Natural killer cell (primary cell): ENCODE results near the gene CFAP99. TPM values are rescaled to one million over a fixed set of nuclear protein-coding genes. Genes with fewer than 3 reads are reported as not detected.

Experiments used
- ATAC-seq, 3 donors: fragments of 150-1000 bp in 2 of 3; fragments of 200-7000 bp in 1 of 3; cut with Tn5 transposase; 1 replicate in 1 of 3; 2 replicates in 2 of 3; pipeline ENCODE4 v1.10.0; 2021; ENCODE audit warnings: mild to moderate bottlenecking in 2 of 3, moderate library complexity in 2 of 3
- DNase-seq, 2 donors: peaks; one replicate each; pipeline versions ENCODE4 v3.0.0 to v3.0.0-alpha.2; 2013 to 2021; ENCODE audit warnings: mixed read lengths in 1 of 2
- H3K27ac ChIP-seq: one replicate; pipeline ENCODE4 v1.5.1; 2013; ENCODE audit warnings: mild to moderate bottlenecking, low read length
- H3K27me3 ChIP-seq: one replicate; pipeline ENCODE4 v1.6.1; 2013; ENCODE audit warnings: low read length; ENCODE audit not compliant: control insufficient read depth, insufficient read depth
- H3K36me3 ChIP-seq: one replicate; pipeline ENCODE4 v1.6.1; 2013; ENCODE audit warnings: low read length; ENCODE audit not compliant: control insufficient read depth, insufficient read depth
- H3K4me1 ChIP-seq: one replicate; pipeline ENCODE4 v1.6.1; 2013; ENCODE audit warnings: low read length; ENCODE audit not compliant: control insufficient read depth, insufficient read depth
- H3K4me3 ChIP-seq: one replicate; pipeline ENCODE4 v1.5.1; 2013; ENCODE audit warnings: low read length
- H3K9me3 ChIP-seq: one replicate; pipeline ENCODE4 v1.6.1; 2013; ENCODE audit warnings: low read length; ENCODE audit not compliant: control insufficient read depth, insufficient read depth
- H3K27ac Mint-ChIP-seq, 2 donors: one replicate each; pipeline ENCODE4 v1.8.0; 2022; ENCODE audit warnings: mild to moderate bottlenecking in 2 of 2, mixed read lengths in 2 of 2, moderate library complexity in 1 of 2
- H3K27me3 Mint-ChIP-seq, 2 donors: one replicate each; pipeline ENCODE4 v1.8.0; 2022; ENCODE audit warnings: low read depth in 2 of 2, mixed read lengths in 2 of 2
- H3K36me3 Mint-ChIP-seq: one replicate; pipeline ENCODE4 v1.8.0; 2022; ENCODE audit warnings: mixed read lengths
- H3K4me1 Mint-ChIP-seq, 2 donors: one replicate each; pipeline ENCODE4 v1.8.0; 2022; ENCODE audit warnings: mixed read lengths in 2 of 2
- H3K4me3 Mint-ChIP-seq: one replicate; pipeline ENCODE4 v1.8.0; 2022; ENCODE audit warnings: mild to moderate bottlenecking, moderate library complexity, mixed read lengths
- H3K9me3 Mint-ChIP-seq, 2 donors: one replicate each; pipeline ENCODE4 v1.8.0; 2022; ENCODE audit warnings: mixed read lengths in 2 of 2
- CTCF ChIP-seq: fragments of 200-600 bp; IDR thresholded peaks from one replicate; pipeline ENCODE4 v1.8.0; 2022; ENCODE audit warnings: antibody characterized with exemption
- WGBS: methylation state at CpG from one replicate; pipeline ENCODE4 v1.1.7; 2013; ENCODE audit warnings: missing lambda C conversion rate; ENCODE audit not compliant: insufficient coverage; 5-methylcytosine and 5-hydroxymethylcytosine counted together
- intact Hi-C: fragments of 100-400 bp; cut with micrococcal nuclease; formaldehyde crosslinking; loops from one replicate; pipeline ENCODE4 v1.14.2; 2022
- total RNA-seq, 4 donors: library from RNA; stranded (reverse); fragments of 120-200 nt in 1 of 4; gene quantifications; one replicate each; pipeline versions ENCODE4 v1.2.3 to v1.2.4, GENCODE V29; 2013 to 2022

The CFAP99 gene
- total RNA-seq, 3 donors from 2014 or later (not counting 1 experiment from before 2014, with no cell fraction given) = not detected

DNA sequence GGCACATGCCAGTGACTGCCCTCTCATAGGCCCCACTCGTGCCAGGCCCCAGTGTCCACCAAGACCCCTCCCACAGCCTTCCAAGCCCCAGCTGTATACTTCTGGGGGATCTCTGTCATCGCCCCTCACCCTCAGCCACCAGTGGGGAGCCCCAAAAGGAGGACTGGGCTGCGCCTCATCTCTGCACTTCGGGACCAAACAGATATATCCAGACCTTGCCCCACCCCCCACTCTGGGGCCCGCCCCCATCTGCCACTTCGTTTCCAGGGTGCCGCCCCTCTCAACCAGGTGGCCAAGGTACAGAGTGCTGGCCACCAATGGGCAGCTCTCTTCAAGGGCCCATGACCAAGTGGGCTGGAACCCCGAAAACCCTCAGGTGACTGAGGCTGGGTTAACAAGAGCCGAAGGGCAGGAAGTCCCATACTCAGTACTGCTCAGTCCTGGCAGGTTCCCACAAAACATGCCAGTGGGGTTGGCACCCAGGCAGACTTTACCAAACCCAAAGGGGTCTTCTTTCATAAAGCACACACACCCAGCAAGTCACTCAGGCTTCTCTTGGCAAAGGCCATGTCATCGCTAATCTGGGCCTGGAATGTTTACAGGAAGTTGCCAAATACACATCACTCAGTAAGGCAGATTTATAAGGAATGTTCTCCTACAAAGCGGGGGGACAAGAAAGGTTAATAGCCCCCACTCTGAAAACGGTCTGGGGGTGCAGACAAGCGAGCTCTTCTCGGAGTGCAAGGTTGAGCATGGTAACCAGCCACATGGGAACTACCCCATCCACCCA, 4.7 kb upstream of the CFAP99 start:
- H3K4me3 Mint-ChIP-seq = peak overlapping the region; percentile 98
- ATAC-seq (no peak), DNase-seq (peak in 1 of 2 donors; percentile 55)
- Histone ChIP-seq H3K9me3 (no peaks in the 10 kb centered on the region), H3K27ac (peak overlapping the region; percentile 88), H3K27me3 (peaks cover 12% of the 10 kb centered on the region), H3K4me1 (peaks cover 74% of the 10 kb centered on the region), H3K36me3 (no peaks in the 10 kb centered on the region), H3K4me3 (peak overlapping the region; percentile 35)
- no peaks in the 10 kb centered on the region for H3K27me3 Mint-ChIP-seq
- 47% methylated on average over 14 of the region's 14 CpGs for WGBS
- H3K36me3 Mint-ChIP-seq = no peaks in the 10 kb centered on the region
- TF ChIP-seq CTCF = no peak
- H3K4me1 Mint-ChIP-seq = peaks cover 66 to 75% of the 10 kb centered on the region in 2 donors
- no peaks in the 10 kb centered on the region for H3K9me3 Mint-ChIP-seq
- intact Hi-C loops = loop anchor here (1.0 to 2.0 kb wide), 6 partner anchors 55 to 172 kb away; partner anchors contain the start of genes HAUS3, MXD4, POLN and RNF4
- peak overlapping the region; percentile 96 to 100 for H3K27ac Mint-ChIP-seq

DNA sequence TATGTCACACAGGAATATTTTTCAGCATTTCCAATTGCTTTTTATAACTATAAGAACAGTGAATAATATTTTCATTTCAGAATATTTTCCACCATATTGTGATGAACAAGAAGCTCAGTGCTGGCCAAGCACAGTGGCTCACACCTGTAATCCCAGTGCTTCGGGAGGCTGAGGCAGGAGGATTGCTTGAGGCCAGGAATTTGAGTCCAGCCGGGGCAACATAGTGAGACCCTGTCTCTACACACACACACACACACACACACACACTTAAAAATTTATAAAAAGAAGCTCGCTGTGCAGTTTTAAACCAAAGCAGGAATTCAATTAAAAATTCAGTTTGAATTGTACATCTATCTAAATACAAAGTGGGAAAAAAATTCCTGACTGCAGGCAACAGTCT, 3.5 kb upstream of the CFAP99 start:
- DNase-seq (no peak), ATAC-seq (no peak)
- Histone ChIP-seq H3K4me3 (no peak overlapping the region), H3K27ac (no peak overlapping the region), H3K9me3 (no peaks in the 10 kb centered on the region), H3K27me3 (peaks cover 15% of the 10 kb centered on the region), H3K4me1 (peaks cover 75% of the 10 kb centered on the region), H3K36me3 (no peaks in the 10 kb centered on the region)
- H3K4me3 Mint-ChIP-seq = peak overlapping the region; percentile 61
- intact Hi-C loops = no loop called here
- peak overlapping the region; percentile 58 to 100 for H3K27ac Mint-ChIP-seq
- TF ChIP-seq CTCF = no peak
- peaks cover 6% of the 10 kb centered on the region in 2 donors for H3K27me3 Mint-ChIP-seq
- H3K36me3 Mint-ChIP-seq = no peaks in the 10 kb centered on the region
- WGBS = 93% methylated on average over 3 of the region's 3 CpGs
- no peaks in the 10 kb centered on the region for H3K9me3 Mint-ChIP-seq
- peaks cover 74 to 81% of the 10 kb centered on the region in 2 donors for H3K4me1 Mint-ChIP-seq

DNA sequence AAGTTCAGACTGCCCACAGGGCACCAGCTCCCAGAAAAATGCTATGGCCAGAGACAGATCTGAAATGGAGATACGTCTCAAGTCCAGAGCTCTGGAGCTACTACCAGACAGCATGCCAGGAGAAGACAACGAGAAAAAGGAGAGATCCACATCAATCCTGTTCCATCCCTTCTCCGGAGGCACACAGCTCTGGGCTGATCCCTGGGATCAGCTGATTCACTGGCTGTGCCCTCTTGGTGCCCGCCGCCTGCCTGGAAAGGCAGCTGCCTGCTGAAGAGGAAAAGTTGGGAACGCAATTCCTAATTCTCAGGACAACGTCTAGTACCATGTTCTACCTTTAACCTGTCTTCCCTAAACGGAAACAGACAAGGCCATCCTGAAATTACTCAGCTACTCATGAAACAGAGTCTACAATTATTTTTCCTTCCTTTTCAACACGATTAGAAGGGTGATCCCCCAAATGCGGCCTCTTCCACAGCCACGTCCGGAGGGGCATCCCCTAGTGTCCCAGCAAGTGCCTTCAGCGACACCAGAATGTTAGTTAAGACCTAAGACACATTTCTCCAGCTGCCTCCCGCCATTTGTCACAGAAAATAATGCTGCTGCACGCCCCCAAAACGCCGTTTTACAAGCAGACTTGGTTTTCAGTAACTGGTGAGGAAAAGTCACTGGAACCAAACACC, 2.7 kb upstream of the CFAP99 start:
- TF ChIP-seq CTCF = no peak
- intact Hi-C loops = no loop called here
- ATAC-seq (no peak), DNase-seq (no peak)
- Histone ChIP-seq H3K36me3 (no peaks in the 10 kb centered on the region), H3K4me1 (peaks cover 69% of the 10 kb centered on the region), H3K4me3 (peak overlapping the region; percentile 34), H3K9me3 (no peaks in the 10 kb centered on the region), H3K27me3 (peaks cover 23% of the 10 kb centered on the region), H3K27ac (no peak overlapping the region)
- no peaks in the 10 kb centered on the region for H3K36me3 Mint-ChIP-seq
- H3K4me3 Mint-ChIP-seq = peak overlapping the region; percentile 87
- peaks cover 13 to 14% of the 10 kb centered on the region in 2 donors for H3K27me3 Mint-ChIP-seq
- H3K4me1 Mint-ChIP-seq = peaks cover 68 to 77% of the 10 kb centered on the region in 2 donors
- WGBS = 74% methylated on average over 17 of the region's 17 CpGs
- peak overlapping the region; percentile 76 to 100 for H3K27ac Mint-ChIP-seq
- H3K9me3 Mint-ChIP-seq = no peaks in the 10 kb centered on the region
